CD14-positive monocyte (primary cell): Measurements from ENCODE around the gene TSPAN32. TPM values are rescaled to one million over a fixed set of nuclear protein-coding genes. Genes with fewer than 3 reads are reported as not detected.
A peak's percentile ranks its signal among the peaks of the same experiment; 100 is the strongest.

ENCODE experiments used
- DNase-seq, 3 donors: peaks; one replicate each; pipeline ENCODE4 v3.0.0-alpha.2; 2011 to 2022
- H2AFZ ChIP-seq: 2 replicates; pipeline ENCODE4 v1.6.0; 2012; ENCODE audit warnings: mild to moderate bottlenecking, low read depth, low read length, inconsistent platforms; ENCODE audit not compliant: insufficient read depth, poor library complexity, severe bottlenecking
- H3K27ac ChIP-seq, 2 donors: 1 replicate in 1 of 2; 2 replicates in 1 of 2; pipeline ENCODE4 v1.5.1; 2012 to 2013; ENCODE audit warnings: low read length in 2 of 2, control low read depth in 1 of 2, inconsistent platforms in 1 of 2, low read depth in 1 of 2, mild to moderate bottlenecking in 1 of 2
- H3K27me3 ChIP-seq, 2 donors: one replicate each; pipeline versions ENCODE4 v1.6.0 to v1.6.1; 2011 to 2013; ENCODE audit warnings: low read length in 2 of 2; ENCODE audit not compliant: control insufficient read depth in 2 of 2, insufficient read depth in 2 of 2
- H3K36me3 ChIP-seq, 2 donors: replicated peaks in 1 of 2; 1 replicate in 1 of 2; 2 replicates in 1 of 2; pipeline versions ENCODE4 v1.5.1 to v1.6.1; 2012 to 2013; ENCODE audit warnings: low read length in 2 of 2, control low read depth in 1 of 2, inconsistent platforms in 1 of 2, mild to moderate bottlenecking in 1 of 2; ENCODE audit not compliant: insufficient read depth in 2 of 2, control insufficient read depth in 1 of 2
- H3K4me1 ChIP-seq, 2 donors: 1 replicate in 1 of 2; 2 replicates in 1 of 2; pipeline versions ENCODE4 v1.5.1 to v1.6.1; 2012 to 2013; ENCODE audit warnings: low read length in 2 of 2, control low read depth in 1 of 2, inconsistent platforms in 1 of 2, mild to moderate bottlenecking in 1 of 2, moderate library complexity in 1 of 2; ENCODE audit not compliant: insufficient read depth in 2 of 2, control insufficient read depth in 1 of 2
- H3K4me2 ChIP-seq: replicated peaks from 2 replicates; pipeline ENCODE3; 2012; ENCODE audit warnings: low read length, moderate library complexity, mild to moderate bottlenecking; ENCODE audit not compliant: poor library complexity, severe bottlenecking; ENCODE audit errors: extremely low read depth
- H3K4me3 ChIP-seq, 3 experiments: fragments of 200-600 bp in 1 of 3; sonication (generic) in 1 of 3; replicated peaks in 1 of 3; 1 replicate in 2 of 3; 2 replicates in 1 of 3; pipeline ENCODE4 v1.5.1; 2011 to 2013; ENCODE audit warnings: low read length in 3 of 3, mild to moderate bottlenecking in 3 of 3, control low read depth in 2 of 3, low read depth in 2 of 3, inconsistent platforms in 1 of 3, moderate library complexity in 1 of 3
- H3K79me2 ChIP-seq: 2 replicates; pipeline ENCODE4 v1.6.0; 2012; ENCODE audit warnings: mild to moderate bottlenecking, control low read depth, inconsistent platforms, low read length, moderate library complexity; ENCODE audit not compliant: insufficient read depth
- H3K9ac ChIP-seq: 2 replicates; pipeline ENCODE4 v1.6.0; 2017; ENCODE audit warnings: low read length, mild to moderate bottlenecking; ENCODE audit not compliant: insufficient read depth, poor library complexity, severe bottlenecking
- H3K9me3 ChIP-seq, 2 donors: replicated peaks in 1 of 2; 1 replicate in 1 of 2; 2 replicates in 1 of 2; pipeline versions ENCODE4 v1.5.1 to v1.6.1; 2012 to 2013; ENCODE audit warnings: low read length in 2 of 2, control low read depth in 1 of 2; ENCODE audit not compliant: control insufficient read depth in 1 of 2, insufficient read depth in 1 of 2
- H4K20me1 ChIP-seq: 2 replicates; pipeline ENCODE4 v1.6.0; 2012; ENCODE audit warnings: mild to moderate bottlenecking, low read length, control low read depth, moderate library complexity; ENCODE audit not compliant: insufficient read depth
- H3K27ac Mint-ChIP-seq, 7 donors: one replicate each; pipeline ENCODE4 v1.8.0; 2020; ENCODE audit warnings: mild to moderate bottlenecking in 7 of 7, mixed read lengths in 7 of 7, moderate library complexity in 6 of 7, inconsistent platforms in 2 of 7
- H3K27me3 Mint-ChIP-seq, 3 donors: one replicate each; pipeline ENCODE4 v1.8.0; 2021 to 2022; ENCODE audit warnings: low read depth in 3 of 3, mild to moderate bottlenecking in 3 of 3, mixed read lengths in 3 of 3, moderate library complexity in 3 of 3, inconsistent platforms in 1 of 3
- H3K36me3 Mint-ChIP-seq, 2 donors: one replicate each; pipeline ENCODE4 v1.8.0; 2020; ENCODE audit warnings: mixed read lengths in 2 of 2, inconsistent platforms in 1 of 2, mild to moderate bottlenecking in 1 of 2
- H3K4me1 Mint-ChIP-seq: one replicate; pipeline ENCODE4 v1.8.0; 2020; ENCODE audit warnings: mild to moderate bottlenecking, mixed read lengths
- H3K4me3 Mint-ChIP-seq, 2 donors: one replicate each; pipeline ENCODE4 v1.8.0; 2020; ENCODE audit warnings: mild to moderate bottlenecking in 2 of 2, mixed read lengths in 2 of 2, moderate library complexity in 1 of 2
- H3K9me3 Mint-ChIP-seq, 7 donors: one replicate each; pipeline ENCODE4 v1.8.0; 2020 to 2022; ENCODE audit warnings: mixed read lengths in 7 of 7, mild to moderate bottlenecking in 6 of 7, moderate library complexity in 6 of 7, inconsistent platforms in 2 of 7
- WGBS: methylation state at CpG from one replicate; pipeline ENCODE4 v1.1.5; 2013; ENCODE audit warnings: missing lambda C conversion rate; ENCODE audit not compliant: insufficient coverage; 5-methylcytosine and 5-hydroxymethylcytosine counted together
- intact Hi-C, 2 donors: fragments of 100-400 bp; cut with micrococcal nuclease; formaldehyde crosslinking; loops; one replicate each; pipeline versions ENCODE4 v1.15.0 to v1.15.1; 2023
- polyA plus RNA-seq, 3 donors: library from polyadenylated mRNA; depleted of rRNA in 1 of 3; unstranded in 2 of 3; stranded (reverse) in 1 of 3; fragments of 300-500 nt in 2 of 3; fragments of >200 nt in 1 of 3; fragmentation: Illumina TruSeq in 2 of 3; gene quantifications; 1 replicate in 2 of 3; 2 replicates in 1 of 3; pipeline ENCODE4 v1.2.3, GENCODE V29; 2012 to 2021
- TF ChIP-seq, protein P1 (sequence below): fragments of 200-600 bp; IDR thresholded peaks from one replicate; pipeline ENCODE4 v1.8.0; 2022; ENCODE audit warnings: antibody characterized with exemption, mild to moderate bottlenecking

Gene TSPAN32
- polyA plus RNA-seq, 3 donors, result 34.8 to 136 (median 82.5) TPM

DNA sequence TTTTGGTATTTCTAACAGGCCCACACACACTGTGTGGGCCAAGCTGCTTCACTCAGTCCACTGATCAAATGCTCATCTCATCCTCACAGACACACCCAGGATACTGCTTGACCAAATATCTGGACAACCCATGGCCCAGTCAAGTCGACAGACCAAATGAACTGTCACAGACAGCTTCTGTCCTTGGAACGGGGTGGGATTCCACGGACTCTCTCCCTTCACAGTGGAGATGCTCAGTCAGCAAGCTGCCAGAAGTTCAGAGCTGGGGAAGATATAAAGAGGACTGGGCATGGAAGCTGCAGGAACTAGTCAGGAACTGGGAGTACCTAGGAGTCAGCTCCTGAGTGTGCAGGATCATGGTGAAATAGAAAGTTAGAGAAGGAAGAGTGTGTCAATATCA, 40.7 kb downstream of the TSPAN32 start:
- Histone ChIP-seq H2AFZ (no peak overlapping the region), H3K9me3 (peaks cover 8 to 40% of the 10 kb centered on the region in 2 donors), H3K36me3 (no peaks in the 10 kb centered on the region), H3K9ac (no peak overlapping the region), H3K27me3 (no peaks in the 10 kb centered on the region), H3K4me1 (no peaks in the 10 kb centered on the region), H3K4me2 (no peak overlapping the region), H3K79me2 (no peaks in the 10 kb centered on the region), H3K27ac (no peak overlapping the region), H3K4me3 (no peak overlapping the region), H4K20me1 (no peaks in the 10 kb centered on the region)
- H3K36me3 Mint-ChIP-seq, result no peaks in the 10 kb centered on the region
- H3K27ac Mint-ChIP-seq, result no peak overlapping the region
- H3K4me1 Mint-ChIP-seq, result peaks cover 2% of the 10 kb centered on the region
- peaks cover 8 to 35% (median 29%) of the 10 kb centered on the region in 3 donors for H3K27me3 Mint-ChIP-seq
- H3K9me3 Mint-ChIP-seq, result peaks cover 21 to 40% (median 30%) of the 10 kb centered on the region in 7 donors
- H3K4me3 Mint-ChIP-seq, result peak overlapping the region in 1 of 2 donors; percentile 37
- intact Hi-C loops, result no loop called here
- DNase-seq, result no peak
- TF ChIP-seq, protein P1, sequence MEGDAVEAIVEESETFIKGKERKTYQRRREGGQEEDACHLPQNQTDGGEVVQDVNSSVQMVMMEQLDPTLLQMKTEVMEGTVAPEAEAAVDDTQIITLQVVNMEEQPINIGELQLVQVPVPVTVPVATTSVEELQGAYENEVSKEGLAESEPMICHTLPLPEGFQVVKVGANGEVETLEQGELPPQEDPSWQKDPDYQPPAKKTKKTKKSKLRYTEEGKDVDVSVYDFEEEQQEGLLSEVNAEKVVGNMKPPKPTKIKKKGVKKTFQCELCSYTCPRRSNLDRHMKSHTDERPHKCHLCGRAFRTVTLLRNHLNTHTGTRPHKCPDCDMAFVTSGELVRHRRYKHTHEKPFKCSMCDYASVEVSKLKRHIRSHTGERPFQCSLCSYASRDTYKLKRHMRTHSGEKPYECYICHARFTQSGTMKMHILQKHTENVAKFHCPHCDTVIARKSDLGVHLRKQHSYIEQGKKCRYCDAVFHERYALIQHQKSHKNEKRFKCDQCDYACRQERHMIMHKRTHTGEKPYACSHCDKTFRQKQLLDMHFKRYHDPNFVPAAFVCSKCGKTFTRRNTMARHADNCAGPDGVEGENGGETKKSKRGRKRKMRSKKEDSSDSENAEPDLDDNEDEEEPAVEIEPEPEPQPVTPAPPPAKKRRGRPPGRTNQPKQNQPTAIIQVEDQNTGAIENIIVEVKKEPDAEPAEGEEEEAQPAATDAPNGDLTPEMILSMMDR, result no peak
- 86% methylated on average over 3 of the region's 3 CpGs for WGBS

DNA sequence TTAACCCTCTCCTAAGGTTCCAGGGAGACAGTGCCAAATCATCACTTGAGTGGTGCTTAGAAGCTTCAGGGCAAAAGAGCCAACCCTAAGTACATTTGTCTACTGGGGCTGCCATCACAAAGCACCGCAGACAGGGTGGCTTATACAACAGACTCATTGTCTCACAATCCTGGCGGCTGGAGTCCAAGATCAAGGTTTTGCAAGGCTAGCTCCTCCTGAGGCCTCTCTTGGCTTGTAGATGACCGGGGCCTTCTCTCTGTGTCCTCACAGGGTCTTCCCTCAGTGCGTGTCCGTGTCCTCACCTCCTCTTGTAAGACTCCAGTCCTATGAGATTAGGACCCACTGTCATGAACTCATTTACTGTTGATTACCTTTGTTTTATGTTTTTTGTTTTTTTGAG, 41.2 kb downstream of the TSPAN32 start:
- H3K4me1 Mint-ChIP-seq, result peaks cover 2% of the 10 kb centered on the region
- no peak overlapping the region for H3K4me3 Mint-ChIP-seq
- peaks cover 21 to 42% (median 30%) of the 10 kb centered on the region in 7 donors for H3K9me3 Mint-ChIP-seq
- Histone ChIP-seq H3K9me3 (peaks cover 8 to 40% of the 10 kb centered on the region in 2 donors), H3K4me2 (no peak overlapping the region), H3K9ac (no peak overlapping the region), H3K36me3 (no peaks in the 10 kb centered on the region), H3K4me1 (no peaks in the 10 kb centered on the region), H3K4me3 (no peak overlapping the region), H2AFZ (no peak overlapping the region), H4K20me1 (no peaks in the 10 kb centered on the region), H3K27ac (no peak overlapping the region), H3K79me2 (no peaks in the 10 kb centered on the region), H3K27me3 (no peaks in the 10 kb centered on the region)
- peaks cover 9 to 32% (median 27%) of the 10 kb centered on the region in 3 donors for H3K27me3 Mint-ChIP-seq
- intact Hi-C loops, result no loop called here
- TF ChIP-seq, protein P1, result no peak
- no peaks in the 10 kb centered on the region for H3K36me3 Mint-ChIP-seq
- H3K27ac Mint-ChIP-seq, result no peak overlapping the region
- WGBS, result 95% methylated on average over 4 of the region's 5 CpGs
- DNase-seq, result no peak
